Cardiac fibroblast (primary cell): ENCODE data around the gene NRXN3.

Experiments used
- DNase-seq, 2 donors: peaks; one replicate each; pipeline versions ENCODE4 v3.0.0 to v3.0.0-alpha.2; 2010; ENCODE audit warnings: low read depth in 2 of 2
- H3K4me3 ChIP-seq, 2 donors: replicated peaks in 1 of 2; 1 replicate in 1 of 2; 2 replicates in 1 of 2; pipeline ENCODE4 v1.5.1; 2011; ENCODE audit warnings: low read depth in 2 of 2, low read length in 2 of 2, mild to moderate bottlenecking in 2 of 2, moderate library complexity in 1 of 2
- CTCF ChIP-seq: IDR thresholded peaks from one replicate; pipeline ENCODE4 v1.5.1; 2011; ENCODE audit warnings: low read depth, mild to moderate bottlenecking, low read length, inconsistent platforms

The NRXN3 gene

GRCh38 chr14:78701246-78701645 lies 531.1 kb downstream of the NRXN3 start:
- TF ChIP-seq CTCF = no peak
- peak; percentile 2 to 3 for DNase-seq
- H3K4me3 ChIP-seq = no peak overlapping the region

- no peak for TF ChIP-seq CTCF
- H3K4me3 ChIP-seq = no peak overlapping the region
- DNase-seq = no peak
Observed at GRCh38 chr14:78704965-78705364, 534.8 kb downstream of the NRXN3 start.

GRCh38 chr14:78705989-78706388 lies 535.8 kb downstream of the NRXN3 start:
- no peak for TF ChIP-seq CTCF
- no peak for DNase-seq
- no peak overlapping the region for H3K4me3 ChIP-seq

GRCh38 chr14:78709795-78710557 lies 539.8 kb downstream of the NRXN3 start:
- H3K4me3 ChIP-seq = no peak overlapping the region
- TF ChIP-seq CTCF = no peak
- DNase-seq = no peak

GRCh38 chr14:78710963-78711362 lies 540.8 kb downstream of the NRXN3 start:
- no peak for TF ChIP-seq CTCF
- DNase-seq = no peak
- H3K4me3 ChIP-seq = no peak overlapping the region

GRCh38 chr14:78713716-78714115 lies 543.5 kb downstream of the NRXN3 start:
- no peak overlapping the region for H3K4me3 ChIP-seq
- no peak for DNase-seq
- no peak for TF ChIP-seq CTCF

GRCh38 chr14:78714711-78715110 lies 544.5 kb downstream of the NRXN3 start:
- H3K4me3 ChIP-seq = no peak overlapping the region
- TF ChIP-seq CTCF = no peak
- DNase-seq = no peak
